ENCODE measurements around the gene ACKR3.

The ACKR3 gene

GRCh38 chr2:236577481-236578410 is 8.1 kb downstream of the ACKR3 start:
- Histone ChIP-seq H3K27ac (ENCODE audit: low read depth, low read length) (no peak overlapping the region), H2AFZ (ENCODE audit: low read length, unreplicated experiment) (no peak overlapping the region), H3K4me3 (ENCODE audit: low read depth, low read length) (no peak overlapping the region), H3K79me2 (ENCODE audit: control insufficient read depth, insufficient read depth, low read length, unreplicated experiment) (no peaks in the 10 kb centered on the region), H3K36me3 (ENCODE audit: insufficient read depth, low read length) (no peaks in the 10 kb centered on the region), H3K27me3 (ENCODE audit: insufficient read depth, low read length) (no peaks in the 10 kb centered on the region), H3K4me1 (ENCODE audit: control insufficient read depth, insufficient read depth, low read length, unreplicated experiment) (no peaks in the 10 kb centered on the region)

- Histone ChIP-seq H3K27ac (ENCODE audit: low read depth, low read length) (no peak overlapping the region), H3K79me2 (ENCODE audit: control insufficient read depth, insufficient read depth, low read length, unreplicated experiment) (no peaks in the 10 kb centered on the region), H3K4me1 (ENCODE audit: control insufficient read depth, insufficient read depth, low read length, unreplicated experiment) (no peaks in the 10 kb centered on the region), H3K4me3 (ENCODE audit: low read depth, low read length) (no peak overlapping the region), H2AFZ (ENCODE audit: low read length, unreplicated experiment) (no peak overlapping the region), H3K36me3 (ENCODE audit: insufficient read depth, low read length) (no peaks in the 10 kb centered on the region), H3K27me3 (ENCODE audit: insufficient read depth, low read length) (no peaks in the 10 kb centered on the region)
These were observed 8.8 kb downstream of the ACKR3 start for GRCh38 chr2:236578411-236578846.

- H3K4me1 ChIP-seq (ENCODE audit: control insufficient read depth, insufficient read depth, low read length, unreplicated experiment), result no peaks in the 10 kb centered on the region
- no peak overlapping the region for H3K4me3 ChIP-seq (ENCODE audit: low read depth, low read length)
- no peaks in the 10 kb centered on the region for H3K79me2 ChIP-seq (ENCODE audit: control insufficient read depth, insufficient read depth, low read length, unreplicated experiment)
- no peaks in the 10 kb centered on the region for H3K27me3 ChIP-seq (ENCODE audit: insufficient read depth, low read length)
- H3K27ac ChIP-seq (ENCODE audit: low read depth, low read length), result no peak overlapping the region
- H3K36me3 ChIP-seq (ENCODE audit: insufficient read depth, low read length), result no peaks in the 10 kb centered on the region
- no peak overlapping the region for H2AFZ ChIP-seq (ENCODE audit: low read length, unreplicated experiment)
These were observed 9.6 kb downstream of the ACKR3 start for GRCh38 chr2:236579048-236579745.

- Histone ChIP-seq H3K4me1 (ENCODE audit: control insufficient read depth, insufficient read depth, low read length, unreplicated experiment) (no peaks in the 10 kb centered on the region), H3K27ac (ENCODE audit: low read depth, low read length) (no peak overlapping the region), H3K4me3 (ENCODE audit: low read depth, low read length) (no peak overlapping the region), H3K27me3 (ENCODE audit: insufficient read depth, low read length) (no peaks in the 10 kb centered on the region), H3K79me2 (ENCODE audit: control insufficient read depth, insufficient read depth, low read length, unreplicated experiment) (no peaks in the 10 kb centered on the region), H3K36me3 (ENCODE audit: insufficient read depth, low read length) (no peaks in the 10 kb centered on the region), H2AFZ (ENCODE audit: low read length, unreplicated experiment) (no peak overlapping the region)
These were observed 10.2 kb downstream of the ACKR3 start for GRCh38 chr2:236579746-236580315.

DNA sequence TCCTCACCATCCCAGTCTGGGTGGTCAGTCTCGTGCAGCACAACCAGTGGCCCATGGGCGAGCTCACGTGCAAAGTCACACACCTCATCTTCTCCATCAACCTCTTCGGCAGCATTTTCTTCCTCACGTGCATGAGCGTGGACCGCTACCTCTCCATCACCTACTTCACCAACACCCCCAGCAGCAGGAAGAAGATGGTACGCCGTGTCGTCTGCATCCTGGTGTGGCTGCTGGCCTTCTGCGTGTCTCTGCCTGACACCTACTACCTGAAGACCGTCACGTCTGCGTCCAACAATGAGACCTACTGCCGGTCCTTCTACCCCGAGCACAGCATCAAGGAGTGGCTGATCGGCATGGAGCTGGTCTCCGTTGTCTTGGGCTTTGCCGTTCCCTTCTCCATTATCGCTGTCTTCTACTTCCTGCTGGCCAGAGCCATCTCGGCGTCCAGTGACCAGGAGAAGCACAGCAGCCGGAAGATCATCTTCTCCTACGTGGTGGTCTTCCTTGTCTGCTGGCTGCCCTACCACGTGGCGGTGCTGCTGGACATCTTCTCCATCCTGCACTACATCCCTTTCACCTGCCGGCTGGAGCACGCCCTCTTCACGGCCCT is 11.2 kb downstream of the ACKR3 start:
- Histone ChIP-seq H3K36me3 (ENCODE audit: insufficient read depth, low read length) (no peaks in the 10 kb centered on the region), H2AFZ (ENCODE audit: low read length, unreplicated experiment) (no peak overlapping the region), H3K27ac (ENCODE audit: low read depth, low read length) (no peak overlapping the region), H3K27me3 (ENCODE audit: insufficient read depth, low read length) (no peaks in the 10 kb centered on the region), H3K4me3 (ENCODE audit: low read depth, low read length) (no peak overlapping the region), H3K4me1 (ENCODE audit: control insufficient read depth, insufficient read depth, low read length, unreplicated experiment) (no peaks in the 10 kb centered on the region), H3K79me2 (ENCODE audit: control insufficient read depth, insufficient read depth, low read length, unreplicated experiment) (no peaks in the 10 kb centered on the region)

DNA sequence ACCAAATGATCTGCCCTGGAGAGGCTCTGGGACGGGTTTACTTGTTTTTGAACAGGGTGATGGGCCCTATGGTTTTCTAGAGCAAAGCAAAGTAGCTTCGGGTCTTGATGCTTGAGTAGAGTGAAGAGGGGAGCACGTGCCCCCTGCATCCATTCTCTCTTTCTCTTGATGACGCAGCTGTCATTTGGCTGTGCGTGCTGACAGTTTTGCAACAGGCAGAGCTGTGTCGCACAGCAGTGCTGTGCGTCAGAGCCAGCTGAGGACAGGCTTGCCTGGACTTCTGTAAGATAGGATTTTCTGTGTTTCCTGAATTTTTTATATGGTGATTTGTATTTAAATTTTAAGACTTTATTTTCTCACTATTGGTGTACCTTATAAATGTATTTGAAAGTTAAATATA is 11.9 kb downstream of the ACKR3 start:
- H3K4me3 ChIP-seq (ENCODE audit: low read depth, low read length), result no peak overlapping the region
- no peaks in the 10 kb centered on the region for H3K79me2 ChIP-seq (ENCODE audit: control insufficient read depth, insufficient read depth, low read length, unreplicated experiment)
- H3K36me3 ChIP-seq (ENCODE audit: insufficient read depth, low read length), result no peaks in the 10 kb centered on the region
- H2AFZ ChIP-seq (ENCODE audit: low read length, unreplicated experiment), result no peak overlapping the region
- no peak overlapping the region for H3K27ac ChIP-seq (ENCODE audit: low read depth, low read length)
- no peaks in the 10 kb centered on the region for H3K27me3 ChIP-seq (ENCODE audit: insufficient read depth, low read length)
- no peaks in the 10 kb centered on the region for H3K4me1 ChIP-seq (ENCODE audit: control insufficient read depth, insufficient read depth, low read length, unreplicated experiment)

- no peaks in the 10 kb centered on the region for H3K27me3 ChIP-seq (ENCODE audit: insufficient read depth, low read length)
- H3K36me3 ChIP-seq (ENCODE audit: insufficient read depth, low read length), result no peaks in the 10 kb centered on the region
- H2AFZ ChIP-seq (ENCODE audit: low read length, unreplicated experiment), result no peak overlapping the region
- no peaks in the 10 kb centered on the region for H3K79me2 ChIP-seq (ENCODE audit: control insufficient read depth, insufficient read depth, low read length, unreplicated experiment)
- H3K27ac ChIP-seq (ENCODE audit: low read depth, low read length), result no peak overlapping the region
- no peak overlapping the region for H3K4me3 ChIP-seq (ENCODE audit: low read depth, low read length)
- no peaks in the 10 kb centered on the region for H3K4me1 ChIP-seq (ENCODE audit: control insufficient read depth, insufficient read depth, low read length, unreplicated experiment)
These were observed 13.3 kb downstream of the ACKR3 start for GRCh38 chr2:236582968-236583367.

DNA sequence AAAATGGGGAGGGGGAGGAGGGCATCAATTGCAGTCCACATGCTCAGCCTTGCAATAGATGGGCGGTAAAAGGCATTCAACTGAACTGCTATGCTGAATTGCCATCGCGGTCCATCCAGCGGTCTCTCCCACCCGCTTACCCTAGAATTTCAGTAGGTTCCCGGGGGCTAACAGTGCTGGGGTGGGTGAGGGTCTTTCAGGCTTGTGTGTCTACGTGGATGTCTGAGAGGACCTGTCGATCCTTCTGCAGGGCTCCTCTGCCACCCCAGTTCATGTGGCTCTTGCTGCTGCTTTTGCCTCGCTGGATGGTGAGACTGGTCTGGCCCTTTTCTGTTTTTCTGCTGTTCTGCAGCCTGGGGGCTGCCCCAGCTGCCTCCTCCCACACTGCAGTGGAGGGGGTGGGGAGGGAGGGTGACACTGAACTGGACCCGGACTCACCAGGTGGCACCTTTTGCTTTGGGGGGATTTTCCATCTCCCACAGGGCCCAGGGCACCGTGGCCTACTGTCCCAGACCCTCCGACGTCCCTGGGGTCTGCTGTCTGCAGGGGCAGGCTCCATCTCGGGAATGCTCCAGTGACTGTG is 14.1 kb downstream of the ACKR3 start:
- no peaks in the 10 kb centered on the region for H3K79me2 ChIP-seq (ENCODE audit: control insufficient read depth, insufficient read depth, low read length, unreplicated experiment)

DNA sequence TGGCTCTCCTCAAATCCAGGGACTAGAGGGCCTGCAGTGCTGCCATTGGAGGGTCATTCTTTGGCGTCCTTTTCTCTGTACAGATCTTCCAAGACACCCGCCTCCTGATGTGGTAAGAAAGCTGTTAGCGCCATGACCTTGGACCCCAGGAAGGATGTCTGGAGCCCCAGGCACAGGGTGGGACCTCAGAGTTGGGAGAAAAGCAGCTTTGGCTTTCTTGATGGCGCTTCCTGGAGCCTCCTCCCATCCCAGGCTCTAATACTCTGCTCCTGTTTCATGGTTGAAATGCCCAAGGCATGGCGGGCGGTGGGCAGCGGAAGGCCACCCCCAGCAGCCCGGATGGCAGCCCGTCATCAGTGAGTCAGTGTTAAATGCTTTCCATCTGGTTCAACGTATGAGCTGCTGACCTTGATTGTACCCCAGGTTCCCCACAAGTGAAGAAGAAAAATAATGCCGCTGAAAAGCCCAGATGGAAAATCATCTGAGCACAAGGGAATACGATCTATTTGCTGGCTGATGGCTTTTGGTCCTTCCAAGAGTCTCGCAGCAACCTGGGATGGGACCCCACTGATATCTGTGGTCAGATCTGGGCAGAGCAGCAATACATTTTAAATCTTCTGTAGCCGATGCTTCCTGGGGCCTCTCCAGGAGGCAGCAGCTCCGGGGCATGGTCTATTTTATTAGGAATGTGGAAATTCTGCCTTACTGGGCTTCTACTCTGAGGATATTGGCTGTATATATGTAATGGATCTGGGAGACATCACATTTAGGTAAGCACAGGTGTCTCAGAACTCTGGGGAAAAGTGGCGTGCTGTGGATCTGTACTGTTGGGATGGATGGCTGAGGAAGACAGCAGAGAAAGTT is 15.1 kb downstream of the ACKR3 start:
- H3K79me2 ChIP-seq (ENCODE audit: control insufficient read depth, insufficient read depth, low read length, unreplicated experiment), result no peaks in the 10 kb centered on the region
- no peak overlapping the region for H3K27ac ChIP-seq (ENCODE audit: low read depth, low read length)
- H3K27me3 ChIP-seq (ENCODE audit: insufficient read depth, low read length), result no peaks in the 10 kb centered on the region
- no peaks in the 10 kb centered on the region for H3K36me3 ChIP-seq (ENCODE audit: insufficient read depth, low read length)
- no peaks in the 10 kb centered on the region for H3K4me1 ChIP-seq (ENCODE audit: control insufficient read depth, insufficient read depth, low read length, unreplicated experiment)
- H3K4me3 ChIP-seq (ENCODE audit: low read depth, low read length), result no peak overlapping the region
- no peak overlapping the region for H2AFZ ChIP-seq (ENCODE audit: low read length, unreplicated experiment)

More for the DNA sequence above, 14.1 kb downstream of the ACKR3 start:
- no peak overlapping the region for H2AFZ ChIP-seq (ENCODE audit: low read length, unreplicated experiment)
- no peaks in the 10 kb centered on the region for H3K36me3 ChIP-seq (ENCODE audit: insufficient read depth, low read length)
- H3K27me3 ChIP-seq (ENCODE audit: insufficient read depth, low read length), result no peaks in the 10 kb centered on the region
- H3K27ac ChIP-seq (ENCODE audit: low read depth, low read length), result no peak overlapping the region
- H3K4me1 ChIP-seq (ENCODE audit: control insufficient read depth, insufficient read depth, low read length, unreplicated experiment), result no peaks in the 10 kb centered on the region
- no peak overlapping the region for H3K4me3 ChIP-seq (ENCODE audit: low read depth, low read length)

Data from ACC112 (cell line).